ENCODE results near the gene NOS1AP.

DNA sequence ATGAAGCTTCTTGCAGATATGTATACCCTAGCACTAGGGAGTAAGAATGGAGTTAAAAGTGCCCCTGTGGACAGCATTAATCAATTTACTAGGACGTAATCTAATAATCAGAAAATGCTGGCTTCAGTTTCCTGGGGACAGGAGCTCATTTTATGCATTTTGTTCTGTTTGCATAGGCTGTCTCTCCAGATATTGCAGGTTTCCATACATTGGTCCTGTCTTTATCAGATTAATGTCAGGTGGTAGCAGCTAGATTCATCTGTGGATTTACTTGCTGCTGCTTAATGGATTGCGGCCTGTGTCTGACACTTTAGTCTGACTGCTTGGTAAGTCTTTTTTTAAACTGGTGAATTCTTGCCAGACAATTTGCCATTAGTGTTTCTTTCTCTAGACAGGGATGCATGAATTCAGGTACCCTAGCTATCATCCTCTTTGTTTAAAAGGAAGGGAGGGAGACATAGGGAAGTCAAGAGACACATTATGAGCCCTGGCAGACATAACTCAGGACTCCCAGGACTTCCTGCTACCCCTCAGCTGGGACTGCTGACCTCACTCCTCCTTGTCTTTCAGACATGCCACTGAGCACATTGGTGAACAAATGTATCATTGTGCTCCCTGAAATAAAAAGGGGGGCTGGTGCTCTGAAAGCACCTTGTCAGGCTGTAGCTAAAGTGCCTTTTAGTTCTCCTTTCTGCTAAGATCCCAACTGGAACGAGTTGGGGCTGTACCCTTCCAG, 47.7 kb downstream of the NOS1AP start:
- TF ChIP-seq, protein P1, sequence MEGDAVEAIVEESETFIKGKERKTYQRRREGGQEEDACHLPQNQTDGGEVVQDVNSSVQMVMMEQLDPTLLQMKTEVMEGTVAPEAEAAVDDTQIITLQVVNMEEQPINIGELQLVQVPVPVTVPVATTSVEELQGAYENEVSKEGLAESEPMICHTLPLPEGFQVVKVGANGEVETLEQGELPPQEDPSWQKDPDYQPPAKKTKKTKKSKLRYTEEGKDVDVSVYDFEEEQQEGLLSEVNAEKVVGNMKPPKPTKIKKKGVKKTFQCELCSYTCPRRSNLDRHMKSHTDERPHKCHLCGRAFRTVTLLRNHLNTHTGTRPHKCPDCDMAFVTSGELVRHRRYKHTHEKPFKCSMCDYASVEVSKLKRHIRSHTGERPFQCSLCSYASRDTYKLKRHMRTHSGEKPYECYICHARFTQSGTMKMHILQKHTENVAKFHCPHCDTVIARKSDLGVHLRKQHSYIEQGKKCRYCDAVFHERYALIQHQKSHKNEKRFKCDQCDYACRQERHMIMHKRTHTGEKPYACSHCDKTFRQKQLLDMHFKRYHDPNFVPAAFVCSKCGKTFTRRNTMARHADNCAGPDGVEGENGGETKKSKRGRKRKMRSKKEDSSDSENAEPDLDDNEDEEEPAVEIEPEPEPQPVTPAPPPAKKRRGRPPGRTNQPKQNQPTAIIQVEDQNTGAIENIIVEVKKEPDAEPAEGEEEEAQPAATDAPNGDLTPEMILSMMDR (conservative IDR thresholded peaks at IDR 0.05): no peak
- TF ChIP-seq ZFX (IDR thresholded peaks at IDR 0.05): no peak

All from C4-2B (cell line).